ENCODE results near the gene RRP1B. TPM values are rescaled to one million over a fixed set of nuclear protein-coding genes. Genes with fewer than 3 reads are reported as not detected.
A peak's percentile ranks its signal among the peaks of the same experiment; 100 is the strongest.

The RRP1B gene
- total and polyA plus RNA-seq, 12 donors = 5.0 to 11.3 (median 8.4) TPM

GRCh38 chr21:43728467-43729390, 69.4 kb downstream of the RRP1B start:
- Histone ChIP-seq H3K4me1 (peaks cover 22 to 92% (median 56%) of the 10 kb centered on the region in 9 donors), H3K36me3 (peaks cover 0 to 25% (median 0%) of the 10 kb centered on the region in 9 donors), H3K9me3 (no peaks in the 10 kb centered on the region), H3K27me3 (no peaks in the 10 kb centered on the region), H3K27ac (peak overlapping the region; percentile 70 to 94 (median 90)), H3K4me3 (peak overlapping the region; percentile 50 to 83 (median 63))
- 2 to 3% methylated on average over 59 of the region's 59 CpGs for WGBS, 2 donors
- intact Hi-C loops (cut with DNase I) = loop anchor here in 8 of 10 donors (2.0 to 10.0 kb wide), 7 partner anchors 44 to 136 kb away; partner anchors contain the start of genes CSTB (in 2 of the 8), RRP1 (in 2 of the 8) and AGPAT3 (in 1 of the 8)
- peak; percentile 88 to 93 (median 92) for ATAC-seq
- peak in 8 of 9 donors; percentile 39 to 72 (median 54) for TF ChIP-seq CTCF (IDR thresholded peaks at IDR 0.05)
- DNase-seq = peak; percentile 94 to 95

GRCh38 chr21:43731476-43731875, 72.1 kb downstream of the RRP1B start:
- 84 to 85% methylated on average over 6 of the region's 6 CpGs for WGBS, 2 donors
- no peaks in the 10 kb centered on the region for H3K9me3 ChIP-seq
- no peak for TF ChIP-seq CTCF (IDR thresholded peaks at IDR 0.05)
- DNase-seq = no peak
- intact Hi-C loops (cut with DNase I) = no loop called here
- H3K27ac ChIP-seq = peak overlapping the region in 4 of 10 donors; percentile 3 to 34 (median 4)
- no peak for ATAC-seq
- H3K4me3 ChIP-seq = no peak overlapping the region
- peaks cover 0 to 36% (median 0%) of the 10 kb centered on the region in 9 donors for H3K36me3 ChIP-seq
- no peaks in the 10 kb centered on the region for H3K27me3 ChIP-seq
- H3K4me1 ChIP-seq = peaks cover 28 to 82% (median 57%) of the 10 kb centered on the region in 9 donors

- DNase-seq = no peak
- Histone ChIP-seq H3K4me3 (no peak overlapping the region), H3K36me3 (peaks cover 0 to 42% (median 0%) of the 10 kb centered on the region in 9 donors), H3K27me3 (no peaks in the 10 kb centered on the region), H3K27ac (peak overlapping the region in 4 of 10 donors; percentile 3 to 44 (median 4)), H3K4me1 (peaks cover 25 to 76% (median 50%) of the 10 kb centered on the region in 9 donors), H3K9me3 (no peaks in the 10 kb centered on the region)
- ATAC-seq = no peak
- 74 to 78% methylated on average over 23 of the region's 23 CpGs for WGBS, 2 donors
- TF ChIP-seq CTCF (IDR thresholded peaks at IDR 0.05) = no peak
- intact Hi-C loops (cut with DNase I) = no loop called here
Observed at GRCh38 chr21:43731891-43732711, 72.7 kb downstream of the RRP1B start.

- Histone ChIP-seq H3K27ac (peak overlapping the region in 2 of 10 donors; percentile 14 to 40), H3K4me3 (no peak overlapping the region), H3K4me1 (peaks cover 16 to 66% (median 41%) of the 10 kb centered on the region in 9 donors), H3K27me3 (no peaks in the 10 kb centered on the region), H3K9me3 (no peaks in the 10 kb centered on the region), H3K36me3 (peaks cover 0 to 52% (median 0%) of the 10 kb centered on the region in 9 donors)
- 41 to 59% methylated on average over 9 to 10 of the region's 10 CpGs for WGBS, 2 donors
- no peak for TF ChIP-seq CTCF (IDR thresholded peaks at IDR 0.05)
- DNase-seq (no peak), ATAC-seq (no peak)
- intact Hi-C loops (cut with DNase I) = no loop called here
Observed at GRCh38 chr21:43733060-43733459, 73.7 kb downstream of the RRP1B start.
